Trophoblast cell (in vitro differentiated cells and primary cell): ENCODE results near the gene USP31.

Source experiments
- DNase-seq, 2 donors: peaks; one replicate each; pipeline ENCODE4 v3.0.0-alpha.2; 2016
- H2AFZ ChIP-seq: 2 replicates; pipeline ENCODE4 v1.6.1; 2013; ENCODE audit warnings: low read length, moderate library complexity, mild to moderate bottlenecking; ENCODE audit not compliant: insufficient read depth, poor library complexity
- H2AK5ac ChIP-seq: 2 replicates; pipeline ENCODE4 v1.6.1; 2013; ENCODE audit warnings: mild to moderate bottlenecking, low read length
- H2BK120ac ChIP-seq: 2 replicates; pipeline ENCODE4 v1.6.1; 2013; ENCODE audit warnings: low read length, mild to moderate bottlenecking, moderate library complexity; ENCODE audit not compliant: insufficient read depth, poor library complexity
- H2BK12ac ChIP-seq: 2 replicates; pipeline ENCODE4 v1.6.1; 2013; ENCODE audit warnings: mild to moderate bottlenecking, low read length, moderate library complexity
- H2BK5ac ChIP-seq: 2 replicates; pipeline ENCODE4 v1.6.1; 2013; ENCODE audit warnings: low read length, low read depth, moderate library complexity, mild to moderate bottlenecking; ENCODE audit not compliant: poor library complexity
- H3K14ac ChIP-seq: 2 replicates; pipeline ENCODE4 v1.6.1; 2013; ENCODE audit warnings: mild to moderate bottlenecking, low read length
- H3K18ac ChIP-seq: 2 replicates; pipeline ENCODE4 v1.6.1; 2013; ENCODE audit warnings: mild to moderate bottlenecking, low read length
- H3K23ac ChIP-seq: 2 replicates; pipeline ENCODE4 v1.6.1; 2013; ENCODE audit warnings: low read length
- H3K27ac ChIP-seq: 2 replicates; pipeline ENCODE4 v1.5.1; 2013; ENCODE audit warnings: low read depth, mild to moderate bottlenecking, inconsistent platforms, low read length, moderate library complexity
- H3K27me3 ChIP-seq: 2 replicates; pipeline ENCODE4 v1.6.1; 2013; ENCODE audit warnings: inconsistent platforms, mild to moderate bottlenecking, low read length, moderate library complexity; ENCODE audit not compliant: insufficient read depth
- H3K36me3 ChIP-seq, 2 experiments: 1 replicate in 1 of 2; 2 replicates in 1 of 2; pipeline ENCODE4 v1.6.1; 2013; ENCODE audit warnings: low read length in 2 of 2, mild to moderate bottlenecking in 2 of 2, moderate library complexity in 1 of 2; ENCODE audit not compliant: insufficient read depth in 2 of 2, control insufficient read depth in 1 of 2
- H3K4ac ChIP-seq: 2 replicates; pipeline ENCODE4 v1.6.1; 2013; ENCODE audit warnings: low read depth, mild to moderate bottlenecking, low read length, moderate library complexity
- H3K4me1 ChIP-seq, 2 experiments: 1 replicate in 1 of 2; 2 replicates in 1 of 2; pipeline ENCODE4 v1.6.1; 2013; ENCODE audit warnings: low read length in 2 of 2, mild to moderate bottlenecking in 2 of 2, moderate library complexity in 1 of 2; ENCODE audit not compliant: insufficient read depth in 2 of 2, control insufficient read depth in 1 of 2
- H3K4me2 ChIP-seq: 2 replicates; pipeline ENCODE4 v1.6.1; 2013; ENCODE audit warnings: inconsistent platforms, mild to moderate bottlenecking, low read length, moderate library complexity
- H3K4me3 ChIP-seq: 2 replicates; pipeline ENCODE4 v1.5.1; 2013; ENCODE audit warnings: mild to moderate bottlenecking, low read depth, low read length, inconsistent platforms
- H3K79me1 ChIP-seq: one replicate; pipeline ENCODE4 v1.6.1; 2013; ENCODE audit warnings: low read length
- H3K79me2 ChIP-seq: 2 replicates; pipeline ENCODE4 v1.6.1; 2013; ENCODE audit warnings: low read length, mild to moderate bottlenecking; ENCODE audit not compliant: control insufficient read depth, insufficient read depth, poor library complexity
- H3K9ac ChIP-seq: 2 replicates; pipeline ENCODE4 v1.6.1; 2013; ENCODE audit warnings: mild to moderate bottlenecking, low read length
- H3K9me3 ChIP-seq: 2 replicates; pipeline ENCODE4 v1.6.1; 2013; ENCODE audit warnings: low read depth, mild to moderate bottlenecking, control low read depth, inconsistent platforms, low read length; ENCODE audit not compliant: insufficient read depth
- H4K12ac ChIP-seq: 2 replicates; pipeline ENCODE4 v1.6.1; 2013; ENCODE audit warnings: low read depth, mild to moderate bottlenecking, low read length, moderate library complexity
- H4K8ac ChIP-seq: 2 replicates; pipeline ENCODE4 v1.6.1; 2013; ENCODE audit warnings: low read depth, mild to moderate bottlenecking, low read length, moderate library complexity
- H4K91ac ChIP-seq: one replicate; pipeline ENCODE4 v1.6.1; 2013; ENCODE audit warnings: low read depth, mild to moderate bottlenecking, low read length, moderate library complexity
- WGBS: extraction: QIAGEN DNeasy Blood & Tissue Kit; methylation state at CpG from one replicate; pipeline ENCODE4 v1.1.7; 2013; ENCODE audit warnings: missing lambda C conversion rate; ENCODE audit not compliant: insufficient read length, insufficient coverage; ENCODE audit errors: extremely low coverage; 5-methylcytosine and 5-hydroxymethylcytosine counted together

The USP31 gene

DNA sequence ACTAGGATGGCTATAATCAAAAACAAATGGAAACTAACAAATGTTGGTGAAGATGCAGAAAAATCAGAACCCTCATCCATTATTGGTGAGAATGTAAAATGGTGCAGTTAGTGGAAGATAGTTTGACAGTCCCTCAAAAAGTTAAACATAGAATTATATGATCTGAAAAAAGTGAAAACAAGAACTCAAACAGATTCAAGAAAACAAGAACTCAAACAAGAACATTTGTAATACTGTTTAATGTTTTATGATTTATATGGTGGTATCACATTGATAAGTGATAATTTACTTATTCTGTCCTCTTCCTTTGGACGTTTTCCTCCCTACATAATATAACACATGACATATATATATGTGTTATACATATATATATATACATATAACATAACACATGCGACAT, 12.0 kb downstream of the USP31 start:
- Histone ChIP-seq H2AK5ac (no peak overlapping the region), H3K14ac (no peak overlapping the region), H2BK120ac (no peak overlapping the region), H4K91ac (no peak overlapping the region), H3K27ac (no peak overlapping the region), H3K4me2 (no peak overlapping the region), H4K8ac (no peak overlapping the region), H3K9ac (no peak overlapping the region), H3K4ac (no peak overlapping the region), H3K18ac (no peak overlapping the region), H2AFZ (no peak overlapping the region), H2BK5ac (no peak overlapping the region), H3K79me2 (no peaks in the 10 kb centered on the region), H3K79me1 (no peaks in the 10 kb centered on the region), H3K9me3 (no peaks in the 10 kb centered on the region), H2BK12ac (no peak overlapping the region), H3K27me3 (no peaks in the 10 kb centered on the region), H3K23ac (no peak overlapping the region), H3K4me3 (no peak overlapping the region), H4K12ac (no peak overlapping the region), H3K4me1 (peaks cover 0 to 1% of the 10 kb centered on the region in 2 experiments), H3K36me3 (no peaks in the 10 kb centered on the region)
- WGBS = no CpG with 5 or more reads among the region's 2 CpGs
- DNase-seq = no peak

DNA sequence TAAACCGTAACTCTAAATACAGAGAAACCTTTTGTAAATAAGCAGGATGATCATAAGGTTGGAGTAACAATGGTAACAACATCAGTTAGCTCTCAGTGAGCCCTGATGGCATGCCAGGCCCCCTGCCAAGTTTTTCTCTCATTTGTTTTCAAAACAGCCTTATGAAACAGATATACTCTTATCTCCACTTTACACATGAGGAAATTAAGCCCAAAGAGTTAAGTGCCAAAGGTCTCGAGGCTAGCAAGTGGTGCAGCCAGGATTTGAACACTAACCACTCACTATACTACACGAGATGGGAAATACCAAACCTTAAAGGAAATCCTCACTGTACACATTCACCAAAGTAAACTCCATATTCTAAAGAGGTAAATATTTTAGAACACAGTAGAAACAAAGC, 15.0 kb downstream of the USP31 start:
- Histone ChIP-seq H2BK5ac (no peak overlapping the region), H3K27ac (no peak overlapping the region), H2AK5ac (no peak overlapping the region), H2AFZ (no peak overlapping the region), H3K23ac (no peak overlapping the region), H3K4me2 (no peak overlapping the region), H3K14ac (no peak overlapping the region), H3K18ac (no peak overlapping the region), H3K36me3 (no peaks in the 10 kb centered on the region), H3K27me3 (no peaks in the 10 kb centered on the region), H4K91ac (no peak overlapping the region), H4K8ac (no peak overlapping the region), H4K12ac (no peak overlapping the region), H3K4ac (no peak overlapping the region), H3K4me1 (no peaks in the 10 kb centered on the region), H2BK120ac (no peak overlapping the region), H3K79me1 (no peaks in the 10 kb centered on the region), H3K9me3 (no peaks in the 10 kb centered on the region), H3K4me3 (no peak overlapping the region), H3K9ac (no peak overlapping the region), H3K79me2 (no peaks in the 10 kb centered on the region), H2BK12ac (no peak overlapping the region)
- no CpG with 5 or more reads among the region's 3 CpGs for WGBS
- no peak for DNase-seq

DNA sequence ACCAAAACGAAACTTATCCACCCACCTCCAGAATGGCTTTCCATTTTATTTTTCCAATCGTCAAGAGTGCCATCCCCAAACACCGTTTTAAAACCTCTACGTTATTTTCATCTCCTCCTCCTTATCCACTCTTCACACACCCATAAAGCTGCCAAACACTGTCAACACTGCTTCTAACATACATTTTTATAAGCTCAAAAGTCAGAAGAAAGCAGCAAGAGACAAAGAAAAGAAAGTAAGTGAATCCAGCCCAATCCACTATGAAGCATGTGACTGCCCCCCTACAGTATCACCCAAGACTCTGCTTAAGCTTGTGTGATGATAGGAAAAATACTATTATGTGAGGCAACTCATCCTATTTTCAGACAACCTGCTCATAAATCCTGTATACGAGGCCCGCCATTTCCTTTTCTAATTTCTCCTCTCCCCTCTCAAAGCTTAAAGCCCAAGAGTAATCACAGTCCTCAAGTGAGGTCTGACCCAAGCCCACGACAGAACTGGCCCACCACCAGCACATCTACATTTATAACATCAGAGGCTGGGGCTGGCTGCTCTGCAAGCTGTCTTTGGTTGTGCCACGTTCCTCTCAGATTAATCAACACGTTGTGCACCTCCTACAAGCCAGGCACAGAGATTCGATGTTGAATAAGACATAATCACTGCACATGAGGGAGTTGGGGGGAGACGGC, 16.3 kb downstream of the USP31 start:
- Histone ChIP-seq H3K4ac (no peak overlapping the region), H3K79me2 (no peaks in the 10 kb centered on the region), H3K79me1 (no peaks in the 10 kb centered on the region), H2BK12ac (no peak overlapping the region), H3K4me3 (no peak overlapping the region), H3K27ac (no peak overlapping the region), H2AFZ (peak overlapping the region; percentile 9), H3K18ac (no peak overlapping the region), H3K27me3 (no peaks in the 10 kb centered on the region), H3K36me3 (no peaks in the 10 kb centered on the region), H3K9me3 (no peaks in the 10 kb centered on the region), H2AK5ac (no peak overlapping the region), H3K9ac (no peak overlapping the region), H3K23ac (no peak overlapping the region), H2BK120ac (no peak overlapping the region), H4K12ac (no peak overlapping the region), H3K4me2 (no peak overlapping the region), H2BK5ac (no peak overlapping the region), H4K91ac (no peak overlapping the region), H3K4me1 (no peaks in the 10 kb centered on the region), H3K14ac (no peak overlapping the region), H4K8ac (no peak overlapping the region)
- 100% methylated on average over 3 of the region's 11 CpGs for WGBS
- DNase-seq = no peak

DNA sequence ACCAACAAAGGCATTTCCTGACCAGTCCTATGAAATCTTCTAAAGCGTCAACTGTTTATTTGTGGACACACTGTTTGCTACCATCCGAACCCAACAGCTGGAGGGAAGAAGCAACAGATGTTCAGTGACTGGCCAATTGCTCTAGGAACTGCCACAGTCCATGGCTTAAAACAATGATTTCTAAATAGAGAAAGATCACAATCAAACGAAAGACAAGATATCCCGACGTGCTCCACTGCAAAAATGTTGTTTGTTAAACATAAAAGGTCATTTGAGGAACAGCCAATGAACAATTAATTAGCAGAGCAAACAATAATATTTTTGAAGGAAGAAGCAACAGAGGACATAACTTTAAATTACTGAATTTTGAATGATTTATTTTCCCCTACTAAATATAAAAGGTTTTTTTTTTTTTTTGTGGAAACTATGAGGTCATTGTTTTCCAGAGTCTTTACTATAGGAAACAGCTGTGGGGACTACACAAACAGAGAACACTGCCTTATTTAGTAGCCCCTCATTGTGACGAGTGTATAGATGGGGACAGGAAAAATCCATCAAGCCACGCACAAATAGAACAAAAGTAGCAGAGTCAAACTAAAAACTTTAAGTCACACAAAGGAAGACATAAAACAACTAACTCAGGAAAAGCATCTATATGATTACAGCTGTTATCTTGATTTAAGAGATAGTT, 17.2 kb downstream of the USP31 start:
- Histone ChIP-seq H4K12ac (no peak overlapping the region), H3K14ac (no peak overlapping the region), H3K4ac (no peak overlapping the region), H3K27ac (no peak overlapping the region), H2BK120ac (no peak overlapping the region), H3K9ac (no peak overlapping the region), H2AFZ (no peak overlapping the region), H4K91ac (no peak overlapping the region), H3K79me2 (no peaks in the 10 kb centered on the region), H3K4me3 (no peak overlapping the region), H3K4me1 (no peaks in the 10 kb centered on the region), H3K36me3 (no peaks in the 10 kb centered on the region), H2BK12ac (no peak overlapping the region), H3K9me3 (no peaks in the 10 kb centered on the region), H2AK5ac (no peak overlapping the region), H3K27me3 (no peaks in the 10 kb centered on the region), H3K18ac (no peak overlapping the region), H2BK5ac (no peak overlapping the region), H3K23ac (no peak overlapping the region), H4K8ac (no peak overlapping the region), H3K4me2 (no peak overlapping the region), H3K79me1 (no peaks in the 10 kb centered on the region)
- WGBS = no CpG with 5 or more reads among the region's 7 CpGs
- no peak for DNase-seq
